GM12873 (cell line): ENCODE results near the gene MED13L.
A peak's percentile ranks its signal among the peaks of the same experiment; 100 is the strongest.

Experiments
- CTCF ChIP-seq: IDR thresholded peaks from 2 replicates; pipeline ENCODE4 v1.5.1; 2012; ENCODE audit warnings: low read depth, mild to moderate bottlenecking, moderate library complexity, low read length, control low read depth; ENCODE audit not compliant: insufficient read depth; ENCODE audit errors: missing control alignments

The MED13L gene

GRCh38 chr12:115930336-115930735 lies 347.2 kb downstream of the MED13L start:
- no peak for TF ChIP-seq CTCF

GRCh38 chr12:115926037-115926670 lies 351.3 kb downstream of the MED13L start:
- TF ChIP-seq CTCF = no peak

GRCh38 chr12:115923851-115924250 lies 353.6 kb downstream of the MED13L start:
- no peak for TF ChIP-seq CTCF

- peak; percentile 49 for TF ChIP-seq CTCF
These were observed 354.4 kb downstream of the MED13L start for GRCh38 chr12:115922952-115923564.

GRCh38 chr12:115920395-115921183 lies 356.9 kb downstream of the MED13L start:
- no peak for TF ChIP-seq CTCF

GRCh38 chr12:115918763-115919162 lies 358.7 kb downstream of the MED13L start:
- TF ChIP-seq CTCF = no peak
